ENCODE measurements around the gene OR5L2.

OR5L2 gene

GRCh38 chr11:55826919-55827318 is at the start of gene OR5L2:
Gene OR5L2 (plus strand): TSS chr11:55827219. CDS start chr11:55827219, 0 bp downstream.
- DNase-seq (ENCODE audit: low spot score) = no peak
- no peak for TF ChIP-seq CTCF (IDR thresholded peaks at IDR 0.05; ENCODE audit: extremely low read depth, missing control alignments)

GRCh38 chr11:55791606-55792005 is 35.4 kb upstream of the OR5L2 start:
- no peak for DNase-seq (ENCODE audit: low spot score)
- TF ChIP-seq CTCF (IDR thresholded peaks at IDR 0.05; ENCODE audit: extremely low read depth, missing control alignments) = no peak

DNA sequence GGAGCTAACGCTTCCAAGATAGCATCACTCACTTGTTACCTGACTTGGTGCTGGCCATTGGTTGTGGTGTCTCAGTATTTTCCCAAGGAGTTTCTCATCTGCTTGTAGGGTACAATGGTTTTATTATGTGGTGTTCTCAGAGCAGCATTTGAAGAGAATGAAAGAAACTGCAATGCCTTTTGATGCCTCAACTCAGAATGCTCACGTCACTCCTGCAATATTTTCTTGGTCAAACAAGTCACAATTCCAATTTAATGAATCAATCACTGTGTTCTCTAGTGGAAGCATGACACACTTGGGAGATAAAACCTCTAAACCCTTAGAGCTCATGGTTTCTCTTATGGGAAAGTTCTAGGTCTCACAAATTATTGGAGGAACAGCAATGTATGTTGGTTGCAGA is 33.7 kb upstream of the OR5L2 start:
- TF ChIP-seq CTCF (IDR thresholded peaks at IDR 0.05; ENCODE audit: extremely low read depth, missing control alignments) = no peak
- DNase-seq (ENCODE audit: low spot score) = no peak

DNA sequence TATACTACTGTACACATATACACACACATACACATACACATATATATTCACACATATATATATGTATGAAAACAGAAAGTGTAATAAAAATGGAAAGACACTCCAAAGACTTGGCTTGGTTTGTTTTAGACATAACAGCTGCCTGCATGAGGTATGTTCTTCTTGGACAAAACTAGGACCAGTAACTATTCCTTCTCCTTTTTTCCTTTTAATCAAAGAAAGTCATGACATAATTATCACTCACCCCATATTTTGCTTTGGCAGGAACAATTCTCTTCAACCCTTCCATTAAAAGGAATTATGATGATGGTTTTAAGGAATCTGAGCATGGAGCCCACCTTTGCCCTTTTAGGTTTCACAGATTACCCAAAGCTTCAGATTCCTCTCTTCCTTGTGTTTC is 31.8 kb upstream of the OR5L2 start, which contains the start of gene OR5D14:
Gene OR5D14, plus strand, starts transcription at position 301 of the 400 bp plus-strand sequence. Its CDS starts 0 bp downstream, at position 301.
- no peak for TF ChIP-seq CTCF (IDR thresholded peaks at IDR 0.05; ENCODE audit: extremely low read depth, missing control alignments)
- DNase-seq (ENCODE audit: low spot score) = no peak

GRCh38 chr11:55806248-55806647 is 20.8 kb upstream of the OR5L2 start:
- TF ChIP-seq CTCF (IDR thresholded peaks at IDR 0.05; ENCODE audit: extremely low read depth, missing control alignments) = no peak

GRCh38 chr11:55811067-55811466 is 16.0 kb upstream of the OR5L2 start, which contains the start of gene OR5L1:
Gene OR5L1 (plus strand): TSS chr11:55811367. CDS start chr11:55811467, 100 bp downstream.
- no peak for TF ChIP-seq CTCF (IDR thresholded peaks at IDR 0.05; ENCODE audit: extremely low read depth, missing control alignments)

More at GRCh38 chr11:55806248-55806647, 20.8 kb upstream of the OR5L2 start:
- DNase-seq (ENCODE audit: low spot score) = no peak

GRCh38 chr11:55819330-55819729 is 7.7 kb upstream of the OR5L2 start, which contains the start of gene OR5D18:
Gene OR5D18 (plus strand): TSS chr11:55819630. CDS start chr11:55819630, 0 bp downstream.
- DNase-seq (ENCODE audit: low spot score) = no peak
- TF ChIP-seq CTCF (IDR thresholded peaks at IDR 0.05; ENCODE audit: extremely low read depth, missing control alignments) = no peak

More at GRCh38 chr11:55811067-55811466, 16.0 kb upstream of the OR5L2 start, which contains the start of gene OR5L1:
- no peak for DNase-seq (ENCODE audit: low spot score)
